PFSK-1 (cell line): ENCODE measurements around the gene ALDH3B1.

ENCODE experiments used
- FOXP2 ChIP-seq: optimal IDR thresholded peaks from 2 replicates; pipeline ENCODE3; 2011; ENCODE audit warnings: borderline replicate concordance, control low read depth, inconsistent platforms; ENCODE audit not compliant: insufficient read depth; ENCODE audit errors: extremely low read length, extremely low read depth
- POLR2AphosphoS5 ChIP-seq: IDR thresholded peaks from 2 replicates; pipeline ENCODE4 v1.6.1; 2012; ENCODE audit warnings: low read depth, mild to moderate bottlenecking, control low read depth, low read length, moderate library complexity
- REST ChIP-seq, 2 experiments: IDR thresholded peaks; 2 replicates each; pipeline versions ENCODE4 v1.6.1 to v1.8.0; 2011 to 2012; ENCODE audit warnings: low read depth in 2 of 2, low read length in 2 of 2, control low read depth in 1 of 2, inconsistent platforms in 1 of 2, mild to moderate bottlenecking in 1 of 2, moderate library complexity in 1 of 2; ENCODE audit not compliant: insufficient read depth in 1 of 2
- SIN3A ChIP-seq: IDR thresholded peaks from 2 replicates; pipeline ENCODE4 v1.6.1; 2012; ENCODE audit warnings: mild to moderate bottlenecking, low read length, moderate library complexity, borderline replicate concordance; ENCODE audit not compliant: insufficient read depth
- TAF1 ChIP-seq: IDR thresholded peaks from 2 replicates; pipeline ENCODE4 v1.6.1; 2012; ENCODE audit warnings: low read length, control low read depth, borderline replicate concordance; ENCODE audit not compliant: insufficient read depth

Gene ALDH3B1

GRCh38 chr11:68004551-68005335 lies 5.4 kb upstream of the ALDH3B1 start:
- TF ChIP-seq TAF1 (no peak), POLR2AphosphoS5 (no peak), SIN3A (no peak), REST (IDR thresholded peaks at IDR 0.05; ENCODE audit: insufficient read depth in 1 of 2, low read depth in 2 of 2, low read length in 2 of 2) (no peak)

- no peak for TF ChIP-seq POLR2AphosphoS5
- TF ChIP-seq TAF1, result no peak
- no peak for TF ChIP-seq SIN3A
- no peak for TF ChIP-seq FOXP2
- no peak for TF ChIP-seq REST (IDR thresholded peaks at IDR 0.05; ENCODE audit: insufficient read depth in 1 of 2, low read depth in 2 of 2, low read length in 2 of 2)
Observed at GRCh38 chr11:68006606-68007166, 3.4 kb upstream of the ALDH3B1 start.

- TF ChIP-seq REST (IDR thresholded peaks at IDR 0.05; ENCODE audit: insufficient read depth in 1 of 2, low read depth in 2 of 2, low read length in 2 of 2) (no peak), SIN3A (no peak), TAF1 (no peak), FOXP2 (no peak), POLR2AphosphoS5 (no peak)
Observed at GRCh38 chr11:68007498-68008380, 2.4 kb upstream of the ALDH3B1 start.

GRCh38 chr11:68008381-68009337 lies 1.5 kb upstream of the ALDH3B1 start:
- TF ChIP-seq SIN3A (no peak), FOXP2 (no peak), REST (IDR thresholded peaks at IDR 0.05; ENCODE audit: insufficient read depth in 1 of 2, low read depth in 2 of 2, low read length in 2 of 2) (no peak), POLR2AphosphoS5 (no peak), TAF1 (no peak)
